ENCODE data around the gene ZSCAN12.
"Not testable (repeated sequence)": the region's sequence is repeated elsewhere in the genome, so short reads cannot be mapped to it uniquely, and the experiment has no call there.

Gene ZSCAN12

GRCh38 chr6:28399350-28400121 lies at the start of gene ZSCAN12:
TSS of gene ZSCAN12 (minus strand) at chr6:28399747. CDS start at chr6:28398405, 1,342 bp downstream.
- peak; percentile 88 for DNase-seq

- peak; percentile 35 for DNase-seq
These were observed 49.5 kb upstream of the ZSCAN12 start for GRCh38 chr6:28449056-28449455.

- not testable (repeated sequence) for DNase-seq
These were observed 48.0 kb upstream of the ZSCAN12 start for GRCh38 chr6:28447512-28447906.

GRCh38 chr6:28446818-28447511 lies 47.4 kb upstream of the ZSCAN12 start:
- no peak for DNase-seq

- DNase-seq, result peak; percentile 9
These were observed 45.2 kb upstream of the ZSCAN12 start for GRCh38 chr6:28444759-28445158.

GRCh38 chr6:28443112-28443773 lies 43.7 kb upstream of the ZSCAN12 start, which contains the start of gene ZSCAN23:
TSS of gene ZSCAN23 (minus strand) at chr6:28443491. CDS start at chr6:28436266, 7,225 bp downstream.
- DNase-seq, result peak; percentile 85

GRCh38 chr6:28442586-28442985 lies 43.0 kb upstream of the ZSCAN12 start:
- DNase-seq, result no peak

GRCh38 chr6:28436404-28436803 lies 36.9 kb upstream of the ZSCAN12 start:
- no peak for DNase-seq

GRCh38 chr6:28433119-28433518 lies 33.6 kb upstream of the ZSCAN12 start:
- no peak for DNase-seq

GRCh38 chr6:28429781-28430180 lies 30.2 kb upstream of the ZSCAN12 start:
- DNase-seq, result no peak

- DNase-seq, result no peak
These were observed 26.5 kb upstream of the ZSCAN12 start for GRCh38 chr6:28425944-28426541.

- DNase-seq, result no peak
These were observed 24.6 kb upstream of the ZSCAN12 start for GRCh38 chr6:28424163-28424562.

GRCh38 chr6:28423546-28423945 lies 24.0 kb upstream of the ZSCAN12 start:
- no peak for DNase-seq

GRCh38 chr6:28413681-28414080 lies 14.1 kb upstream of the ZSCAN12 start:
- no peak for DNase-seq

GRCh38 chr6:28410767-28411166 lies 11.2 kb upstream of the ZSCAN12 start:
- DNase-seq, result no peak

GRCh38 chr6:28408076-28408802 lies 8.7 kb upstream of the ZSCAN12 start:
- no peak for DNase-seq

GRCh38 chr6:28407401-28407800 lies 7.9 kb upstream of the ZSCAN12 start:
- DNase-seq, result no peak

GRCh38 chr6:28403923-28404322 lies 4.4 kb upstream of the ZSCAN12 start:
- not testable (repeated sequence) for DNase-seq

- no peak for DNase-seq
These were observed 2.6 kb upstream of the ZSCAN12 start for GRCh38 chr6:28402197-28402596.

- no peak for DNase-seq
These were observed 1.6 kb upstream of the ZSCAN12 start for GRCh38 chr6:28401172-28401571.

- DNase-seq, result no peak
These were observed 540 bp upstream of the ZSCAN12 start for GRCh38 chr6:28400122-28400451.

GRCh38 chr6:28395918-28396317 lies 3.6 kb downstream of the ZSCAN12 start:
- no peak for DNase-seq
